ENCODE measurements around the gene DNAJC1.

DNAJC1 gene

DNA sequence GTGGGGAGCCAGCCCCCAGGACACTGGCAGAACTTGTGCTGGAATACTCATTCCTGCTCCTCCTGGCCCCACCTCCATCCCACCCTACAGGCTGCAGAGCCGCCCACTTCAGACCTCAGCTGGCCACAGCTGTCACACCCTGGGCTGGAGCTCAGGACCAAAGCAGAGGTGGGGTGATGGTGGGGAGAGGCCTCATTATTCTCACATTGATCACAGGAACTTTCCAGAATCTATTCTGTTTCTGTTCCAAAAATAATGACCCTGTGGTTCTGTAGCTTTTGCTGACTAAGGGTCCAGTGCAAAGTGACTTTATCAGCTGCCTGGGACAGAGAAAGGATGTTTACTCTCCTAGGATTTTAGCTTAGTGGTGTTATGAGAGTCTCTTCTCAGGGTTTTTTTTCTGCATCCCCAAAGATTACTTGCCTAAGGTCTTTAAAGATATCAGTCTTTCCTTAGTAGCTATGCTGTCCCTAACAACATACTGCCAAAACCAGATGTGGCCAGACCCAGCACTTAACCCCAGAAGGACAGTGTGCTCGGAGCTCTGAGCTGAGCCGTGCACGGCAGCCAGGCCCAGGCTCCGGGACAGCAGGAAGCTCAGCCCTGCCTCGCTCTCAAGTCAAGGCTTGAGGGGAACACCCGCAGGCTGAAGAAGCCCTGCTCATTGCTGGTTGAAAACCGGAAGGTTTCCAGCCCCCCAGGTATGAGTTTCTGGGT lies 246.2 kb downstream of the DNAJC1 start:
- no peak for DNase-seq

DNA sequence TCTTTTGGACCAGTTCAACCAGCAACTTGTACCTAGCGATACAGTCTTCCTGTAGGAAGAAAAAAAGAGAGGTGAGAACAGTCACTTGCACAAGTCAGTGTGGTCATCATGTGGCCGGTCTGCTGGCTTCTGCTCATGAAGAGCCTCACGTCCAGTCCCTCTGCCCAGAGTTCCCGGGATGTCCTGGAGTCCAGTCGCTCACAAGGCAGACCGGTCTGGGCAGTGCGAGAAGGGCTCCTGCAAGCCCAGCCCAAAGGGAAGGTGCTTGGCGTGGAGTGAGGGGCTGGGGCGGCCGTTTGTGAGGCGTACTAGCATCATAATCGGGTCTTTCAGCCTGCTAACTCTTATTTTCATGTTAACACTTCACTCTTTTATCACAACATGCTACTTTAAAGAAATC lies 246.8 kb downstream of the DNAJC1 start:
- no peak for DNase-seq

DNA sequence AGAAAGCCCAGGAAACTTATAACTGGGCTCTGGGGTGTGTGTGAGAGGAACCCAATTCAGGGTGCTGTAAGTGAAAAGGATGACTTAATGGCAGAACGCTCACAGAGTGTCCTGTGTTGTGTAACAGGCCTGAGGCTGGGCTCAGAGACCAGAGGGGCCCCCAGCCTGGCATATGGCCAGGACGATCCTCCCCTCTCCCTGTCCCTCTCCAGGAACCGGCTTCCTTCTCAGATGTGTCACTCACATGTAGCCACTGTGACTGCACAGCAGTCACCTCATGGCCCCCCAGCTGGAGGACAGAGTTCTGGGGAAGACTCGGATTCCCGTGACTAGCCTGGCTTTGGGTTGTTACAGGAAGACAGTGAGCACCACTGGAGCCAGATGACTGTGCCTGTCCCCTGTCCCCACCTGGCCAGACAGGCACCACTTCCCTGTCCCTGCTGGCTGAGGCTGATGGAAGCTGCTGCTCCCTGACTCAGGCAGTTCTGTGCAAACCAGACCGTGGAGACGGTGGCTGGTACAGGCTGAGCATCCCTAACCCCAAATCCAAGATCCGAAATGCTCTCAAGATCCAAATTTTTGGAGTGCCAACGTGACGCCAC lies 249.0 kb downstream of the DNAJC1 start:
- no peak for DNase-seq

DNA sequence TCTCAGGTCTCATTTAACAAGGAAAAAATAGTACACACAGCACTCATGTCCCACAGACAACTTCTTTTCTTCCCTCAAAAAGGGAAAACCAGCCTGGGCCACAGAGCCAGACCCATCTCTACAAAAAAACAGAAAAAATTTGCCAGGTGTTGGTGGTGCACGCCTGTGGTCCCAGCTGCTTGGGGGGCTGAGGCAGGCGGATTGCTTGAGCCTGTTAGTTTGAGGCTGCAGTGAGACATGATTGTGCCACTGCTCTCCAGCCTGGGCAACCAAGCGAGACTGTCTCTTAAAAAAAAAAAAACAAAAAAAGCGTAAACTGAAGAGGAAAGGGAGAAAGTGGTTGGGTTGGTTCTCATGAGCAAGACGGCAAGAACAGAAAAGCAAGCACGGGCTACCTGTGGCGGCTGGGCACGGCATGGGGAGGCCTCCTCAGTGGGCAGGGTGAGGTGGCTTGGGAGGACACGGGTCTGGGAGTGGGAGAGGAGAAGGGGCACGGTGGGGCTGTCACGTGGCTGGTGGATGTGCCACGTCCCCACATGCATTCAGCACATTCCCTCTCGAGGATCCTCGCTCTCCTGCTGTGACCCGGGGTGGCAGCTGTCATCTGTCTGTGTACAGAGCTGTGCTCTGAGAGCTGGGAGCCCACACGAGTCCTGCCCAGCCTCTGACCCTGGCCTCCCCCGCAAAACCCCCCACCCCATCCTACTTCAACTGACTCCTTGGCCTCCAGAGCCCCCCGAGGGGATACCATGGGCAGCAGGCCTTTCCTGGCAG lies 249.8 kb downstream of the DNAJC1 start:
- DNase-seq = no peak

DNA sequence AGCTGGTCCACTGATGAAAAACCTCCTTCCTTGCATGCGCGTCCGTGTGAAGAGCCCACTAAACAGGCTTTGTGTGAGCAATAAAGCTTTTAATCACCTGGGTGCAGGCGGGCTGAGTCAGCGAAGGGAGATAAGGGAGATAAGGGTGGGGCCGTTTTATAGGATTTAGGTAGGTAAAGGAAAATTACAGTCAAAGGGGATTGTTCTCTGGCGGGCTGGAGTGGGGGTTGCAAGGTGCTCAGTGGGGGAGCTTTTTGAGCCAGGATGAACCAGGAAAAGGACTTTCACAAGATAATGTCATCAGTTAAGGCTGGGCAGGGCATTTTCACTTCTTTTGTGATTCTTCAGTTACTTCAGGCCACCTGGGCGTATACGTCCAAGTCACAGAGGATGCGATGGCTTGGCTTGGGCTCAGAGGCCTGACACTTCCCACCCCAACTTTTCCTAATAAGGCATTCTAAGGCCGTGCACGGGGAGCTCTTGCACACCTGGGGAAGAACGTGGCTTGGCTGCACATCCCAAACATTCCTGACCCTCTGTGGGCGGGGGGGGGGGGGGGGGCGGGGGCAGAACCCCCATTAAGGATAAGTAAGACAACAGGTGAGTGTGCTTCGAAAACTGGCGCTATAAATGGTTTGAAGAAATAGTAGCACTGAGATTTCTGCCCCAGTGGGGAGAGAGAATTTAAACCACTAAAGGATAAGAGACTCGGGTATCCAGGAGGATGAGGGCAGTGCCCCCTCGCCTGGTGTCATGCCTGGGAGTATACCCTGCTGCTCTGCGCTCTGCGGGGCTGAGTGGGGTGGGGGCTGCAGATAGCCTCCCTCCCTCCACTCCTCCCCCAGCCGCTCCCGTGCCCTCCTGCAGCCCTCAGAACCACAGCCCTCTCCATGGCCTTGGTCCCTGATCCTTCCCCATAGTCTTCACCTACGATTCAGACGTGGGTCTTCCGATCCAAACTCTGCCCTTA lies 251.9 kb downstream of the DNAJC1 start:
- no peak for DNase-seq

DNA sequence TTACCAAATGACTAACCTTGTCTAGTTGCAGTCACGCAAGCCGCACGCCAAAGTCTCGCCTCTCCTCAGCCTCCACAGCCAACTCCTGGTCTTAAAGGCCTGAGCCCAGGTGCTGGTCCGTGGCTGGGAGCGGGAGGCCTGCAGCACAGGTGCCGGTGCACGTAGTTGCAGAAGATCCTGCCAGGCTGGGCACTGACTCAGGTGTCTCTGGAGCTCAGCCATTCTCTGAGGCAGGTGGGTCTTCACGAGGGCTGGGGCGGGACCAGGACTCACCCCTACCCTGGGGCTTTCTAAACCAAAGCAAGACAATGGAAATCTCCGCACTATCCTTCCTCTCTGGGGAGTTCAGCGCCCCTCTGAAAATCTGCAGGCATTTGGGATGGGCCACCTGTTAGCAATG lies 253.1 kb downstream of the DNAJC1 start:
- no peak for DNase-seq

DNA sequence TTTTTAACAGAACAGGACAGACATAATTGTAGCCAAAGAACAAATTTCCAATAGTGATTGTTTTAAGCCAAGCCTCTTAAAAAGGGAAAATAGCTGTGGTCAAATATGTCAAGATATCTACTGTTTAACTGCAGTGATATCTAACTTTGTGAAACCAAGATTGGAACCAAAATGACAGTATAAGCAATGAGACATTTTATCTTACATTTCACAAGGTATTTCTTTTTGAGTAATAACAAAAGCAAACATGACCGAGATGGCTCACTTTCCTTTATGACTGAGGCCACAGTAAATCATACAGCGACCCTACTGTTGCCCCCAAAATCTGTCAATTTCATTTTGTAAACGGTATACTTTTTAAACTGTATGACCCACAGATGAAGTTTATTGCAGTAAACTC lies 253.7 kb downstream of the DNAJC1 start:
- no peak for DNase-seq

DNA sequence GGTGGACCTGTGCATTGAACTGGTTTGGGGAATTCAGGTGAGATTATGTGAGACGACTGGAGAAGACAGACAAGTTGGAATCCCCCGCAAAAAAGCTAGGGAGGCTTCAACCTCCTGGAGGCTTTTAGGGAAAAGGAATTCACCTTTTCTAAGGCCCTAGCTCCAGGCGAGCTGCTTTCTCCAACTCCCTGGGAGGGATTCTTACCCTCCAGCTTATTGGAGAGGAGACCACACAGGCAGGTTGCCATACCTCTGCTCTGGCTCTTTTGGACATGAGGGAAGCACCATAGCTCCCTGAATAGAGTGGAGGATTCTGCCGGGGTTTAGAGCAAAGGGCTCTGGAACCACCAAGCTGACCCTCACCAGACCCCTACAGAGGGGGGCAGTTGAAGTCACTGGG lies 255.7 kb downstream of the DNAJC1 start:
- no peak for DNase-seq

DNA sequence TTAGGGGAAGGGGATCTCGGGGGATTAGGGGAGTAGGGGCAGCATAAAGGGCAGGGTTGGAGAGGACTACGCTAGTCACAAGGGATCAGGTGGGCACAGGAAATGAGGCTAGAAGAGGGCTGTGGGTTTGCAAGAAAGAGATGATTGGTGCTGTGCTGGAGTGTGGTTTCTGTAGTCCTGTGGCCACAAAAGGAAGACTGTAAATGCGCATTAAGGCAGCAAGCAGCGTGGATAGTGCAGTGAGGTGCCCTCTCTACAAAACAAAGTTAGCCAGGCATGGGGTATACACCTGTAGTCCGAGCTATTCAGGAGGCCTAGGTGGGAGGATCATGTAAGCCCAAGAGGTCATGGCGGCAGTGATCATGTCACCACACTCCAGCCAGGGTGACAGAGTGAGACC lies 257.4 kb downstream of the DNAJC1 start:
- DNase-seq = no peak

DNA sequence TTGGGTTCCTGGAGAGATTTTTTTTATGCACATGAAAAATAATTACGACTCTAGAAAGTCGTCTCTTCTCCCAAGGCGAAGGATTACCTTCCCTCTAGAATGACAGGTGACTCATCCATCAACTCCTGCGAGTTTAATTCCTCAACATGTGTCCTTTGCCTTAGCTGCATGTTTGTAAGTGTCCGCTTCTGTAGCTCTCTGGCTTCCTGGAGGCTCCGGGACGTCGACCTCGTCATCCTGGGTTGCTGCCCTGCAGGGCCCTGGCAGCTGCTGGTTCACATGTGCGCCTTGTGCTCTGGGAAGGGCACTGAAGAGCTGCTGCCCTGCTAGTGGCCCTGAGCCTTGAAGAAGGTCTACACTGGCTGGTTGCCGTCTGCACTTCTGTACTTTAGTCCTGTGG lies 259.3 kb downstream of the DNAJC1 start:
- no peak for DNase-seq

DNA sequence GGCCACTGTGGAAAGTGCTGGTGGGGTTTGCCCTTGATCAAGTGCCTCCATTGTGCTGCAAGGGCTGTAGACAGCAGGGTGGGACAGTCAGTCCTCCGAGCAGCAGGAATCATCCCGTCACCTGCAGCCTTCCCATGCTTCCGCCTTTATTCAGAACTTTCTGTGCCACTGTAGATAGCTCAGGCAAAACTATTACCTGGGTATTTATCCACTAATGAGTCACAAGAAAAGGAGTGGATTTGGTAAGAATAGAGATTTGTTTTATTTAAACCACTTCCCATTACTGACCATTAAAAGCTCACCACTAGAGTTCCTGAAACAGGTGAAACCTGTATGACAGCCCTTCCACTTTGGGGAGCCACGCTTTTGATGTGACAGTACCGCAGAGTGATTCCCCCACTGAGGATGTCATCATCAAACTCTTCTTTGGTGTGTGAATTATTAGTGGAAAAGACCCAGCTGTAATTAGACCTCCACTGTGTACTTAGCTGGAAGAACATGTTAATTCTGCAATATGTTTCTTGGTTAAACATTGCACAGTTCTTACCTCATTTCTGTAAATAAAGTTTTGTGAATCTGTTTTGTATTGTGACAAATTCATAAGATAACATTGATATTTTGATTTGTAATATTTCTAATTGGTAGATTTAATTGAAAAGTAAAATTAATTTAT lies 260.7 kb downstream of the DNAJC1 start:
- DNase-seq = no peak

DNA sequence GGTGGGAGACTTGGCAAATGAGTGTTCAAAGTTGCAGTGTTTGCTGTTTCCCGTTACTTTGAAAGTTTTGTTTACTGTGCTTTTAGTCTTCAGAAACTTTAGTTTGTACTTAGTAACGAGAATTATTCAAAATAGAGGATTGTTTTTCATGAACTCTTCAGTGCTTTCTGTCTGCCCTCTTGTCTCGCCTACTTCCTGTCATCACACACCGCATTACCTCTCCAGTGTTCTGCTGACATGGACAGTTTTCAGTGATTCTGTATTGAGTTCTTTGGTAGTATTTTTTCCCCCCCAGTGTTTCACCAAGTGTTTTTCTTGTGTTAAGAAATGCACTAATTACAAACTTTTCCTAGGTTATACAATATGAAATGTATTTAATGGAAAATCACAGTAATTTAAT lies 262.5 kb downstream of the DNAJC1 start:
- DNase-seq = peak; percentile 67

DNA sequence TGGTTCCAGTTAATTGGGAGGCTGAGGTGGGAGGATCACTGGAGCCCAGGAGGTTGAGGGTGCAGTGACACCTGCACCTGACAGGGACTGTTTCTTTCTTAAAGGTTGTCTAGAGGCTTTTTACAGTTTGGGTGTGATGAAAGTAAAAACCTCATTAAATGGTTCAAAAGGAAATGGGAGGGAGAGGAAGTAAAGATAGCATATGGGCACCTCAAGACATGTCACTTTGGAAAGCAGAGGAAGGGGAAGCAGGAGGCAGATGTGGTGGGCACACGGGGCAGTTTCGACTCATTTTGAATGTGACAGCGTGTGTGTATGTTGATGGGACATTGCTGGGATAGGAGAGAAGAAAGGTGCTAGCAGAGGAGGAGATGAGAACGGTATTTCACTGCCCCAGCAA lies 266.4 kb downstream of the DNAJC1 start:
- no peak for DNase-seq

DNA sequence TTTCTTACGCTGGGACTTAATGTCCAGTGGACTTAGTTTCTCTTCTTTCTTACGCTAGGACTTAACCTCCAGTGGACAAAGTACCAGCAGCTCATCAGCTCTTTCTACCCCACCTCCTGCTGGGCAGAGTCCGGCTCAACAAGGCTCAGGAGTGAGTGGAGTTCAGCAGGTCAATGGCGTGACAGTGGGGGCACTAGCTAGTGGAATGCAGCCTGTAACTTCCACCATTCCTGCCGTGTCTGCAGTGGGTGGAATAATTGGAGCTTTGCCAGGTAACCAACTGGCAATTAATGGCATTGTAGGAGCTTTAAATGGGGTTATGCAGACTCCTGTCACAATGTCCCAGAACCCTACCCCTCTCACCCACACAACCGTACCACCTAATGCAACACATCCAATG lies 269.8 kb downstream of the DNAJC1 start:
- no peak for DNase-seq

DNA sequence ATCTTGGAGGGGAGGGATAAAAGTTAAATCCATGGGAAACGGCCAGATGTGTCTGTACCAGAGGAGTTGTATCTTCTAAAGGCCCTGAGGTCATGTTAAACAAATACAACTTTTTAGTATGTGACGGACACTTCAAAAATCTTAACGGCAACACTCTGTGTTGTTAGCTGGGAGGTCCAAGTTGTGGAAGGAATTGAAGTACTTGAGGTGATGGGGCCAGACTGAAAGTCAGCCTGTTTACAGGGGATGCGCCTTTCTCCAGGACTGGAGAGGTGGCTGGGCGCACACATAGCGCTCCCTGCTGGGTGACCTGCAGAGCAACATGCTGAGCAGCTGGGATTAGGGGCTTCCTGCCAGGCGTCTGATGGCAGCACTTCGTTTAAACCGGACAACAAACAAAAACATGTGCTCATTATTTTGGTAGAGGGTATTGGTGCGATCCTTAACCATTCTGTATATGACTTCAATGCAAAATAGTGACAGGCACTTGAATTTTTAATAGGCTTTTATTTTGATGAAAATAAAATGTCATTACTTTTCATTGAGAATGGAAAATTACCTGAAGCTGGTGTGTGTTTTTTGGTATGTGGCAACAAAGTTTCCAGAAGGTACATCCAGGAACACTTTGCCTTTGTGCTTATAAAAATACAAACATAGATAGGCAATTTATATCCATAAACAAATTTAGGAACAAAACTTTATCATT lies 271.3 kb downstream of the DNAJC1 start:
- DNase-seq = peak; percentile 45

DNA sequence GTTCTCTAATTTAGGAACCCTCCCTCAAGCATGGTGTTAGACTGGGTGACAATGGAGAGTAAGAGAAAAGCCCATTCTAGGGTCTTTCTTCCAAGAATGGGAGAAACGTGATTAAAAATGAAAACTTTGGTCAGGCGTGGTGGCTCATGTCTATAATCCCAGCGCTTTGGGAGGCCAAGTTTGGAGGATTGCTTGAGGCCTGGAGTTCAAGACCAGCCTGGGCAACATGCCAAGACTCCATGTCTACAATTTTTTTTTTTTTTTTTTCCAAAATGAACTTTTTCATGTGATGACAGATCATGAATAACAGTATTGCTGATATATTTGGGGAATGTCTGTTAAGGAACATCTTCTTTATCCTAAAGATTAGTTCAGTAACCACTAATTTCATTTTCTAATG lies 274.9 kb downstream of the DNAJC1 start:
- no peak for DNase-seq

DNA sequence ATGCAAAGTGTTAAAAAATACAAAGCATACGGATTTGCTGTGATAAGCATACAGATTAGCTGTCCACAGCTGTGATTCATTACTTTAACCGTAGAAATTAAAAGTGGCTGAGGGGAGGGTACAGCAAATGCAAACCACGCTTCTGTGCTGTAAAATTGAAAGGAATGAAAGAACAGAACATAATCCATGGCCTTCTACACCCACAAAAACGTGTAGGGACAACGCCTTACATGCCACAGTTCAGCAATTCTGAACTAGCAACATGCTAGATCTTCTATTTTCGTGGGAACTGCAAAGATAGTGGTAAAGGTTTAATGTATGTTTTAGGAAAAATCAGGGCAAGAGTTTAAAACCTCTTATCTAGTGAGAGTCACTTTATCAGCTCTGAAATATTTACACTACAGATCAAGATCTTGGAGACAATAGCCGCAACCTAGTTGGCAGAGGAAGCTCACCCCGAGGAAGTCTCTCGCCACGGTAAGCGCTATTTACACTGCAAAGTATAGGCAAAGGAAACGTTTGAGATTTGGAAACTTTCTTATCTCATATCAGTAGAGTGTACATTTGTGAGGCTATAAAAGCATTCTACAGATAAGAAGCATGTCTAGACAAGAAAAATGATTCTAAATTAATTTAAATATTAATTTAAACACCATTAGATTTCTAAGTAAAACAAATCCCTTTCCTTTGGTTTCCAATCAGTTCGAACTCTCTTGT lies 275.9 kb downstream of the DNAJC1 start:
- no peak for DNase-seq

DNA sequence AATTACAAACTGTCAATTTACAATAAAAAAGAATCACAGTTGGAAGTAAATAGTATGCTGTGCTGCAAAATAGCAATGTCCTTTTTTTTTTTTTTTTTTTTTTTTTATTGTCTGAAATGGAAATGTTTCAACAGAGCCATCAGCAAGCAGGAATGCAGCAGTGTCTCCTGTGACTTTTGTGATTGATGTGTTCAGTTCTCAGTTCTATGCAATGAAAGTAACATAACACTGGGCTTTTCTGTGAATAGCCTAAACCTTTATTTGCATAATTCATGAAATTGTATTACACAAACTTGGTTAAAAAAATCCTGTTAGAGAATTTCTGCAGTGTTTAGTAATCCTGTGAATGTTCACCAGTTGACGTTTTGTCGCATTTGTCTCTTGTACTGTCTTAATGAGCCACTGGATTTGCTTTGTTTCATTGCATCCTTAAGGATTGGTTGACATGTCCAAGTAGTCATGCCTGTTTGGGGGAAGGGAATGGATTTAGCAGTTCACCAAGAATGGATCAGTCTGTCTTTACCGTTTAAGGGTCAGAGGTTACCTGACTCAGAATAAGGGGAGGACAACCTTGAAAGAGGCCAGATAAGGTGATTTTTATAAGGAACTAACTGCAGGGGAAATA lies 276.8 kb downstream of the DNAJC1 start:
- DNase-seq = no peak

DNA sequence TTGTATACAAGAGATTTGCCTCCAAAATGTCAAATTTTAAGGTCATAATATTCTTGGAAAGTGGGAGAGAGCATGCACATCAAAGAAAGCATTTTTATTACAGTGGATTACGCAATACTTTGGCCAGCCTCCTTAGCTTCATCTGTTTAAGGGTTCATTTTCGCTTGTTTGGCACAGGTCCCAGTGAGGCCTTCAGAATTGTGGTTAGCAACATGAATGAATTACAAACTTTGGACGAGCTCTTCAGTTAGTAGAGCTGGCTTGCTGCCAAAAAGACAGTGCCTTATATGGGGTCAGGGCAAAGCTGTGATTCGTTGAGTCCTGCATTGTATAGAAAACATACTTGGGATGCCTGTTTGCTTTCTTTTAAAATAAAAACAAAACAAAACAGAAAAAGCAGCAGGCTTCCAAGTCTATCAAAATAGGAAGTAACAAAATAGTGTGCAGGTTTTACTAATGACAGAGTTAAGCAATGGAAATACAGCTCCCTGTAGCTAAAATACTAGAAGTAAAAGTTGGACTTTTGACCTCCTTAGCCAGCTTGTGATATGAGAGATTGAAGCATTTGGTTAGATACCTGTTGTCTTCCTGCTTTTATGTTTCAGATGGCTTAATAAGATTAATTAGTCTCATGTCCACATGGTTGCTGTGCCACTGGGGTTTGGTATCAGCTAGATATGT lies 278.7 kb downstream of the DNAJC1 start:
- DNase-seq = peak; percentile 42

DNA sequence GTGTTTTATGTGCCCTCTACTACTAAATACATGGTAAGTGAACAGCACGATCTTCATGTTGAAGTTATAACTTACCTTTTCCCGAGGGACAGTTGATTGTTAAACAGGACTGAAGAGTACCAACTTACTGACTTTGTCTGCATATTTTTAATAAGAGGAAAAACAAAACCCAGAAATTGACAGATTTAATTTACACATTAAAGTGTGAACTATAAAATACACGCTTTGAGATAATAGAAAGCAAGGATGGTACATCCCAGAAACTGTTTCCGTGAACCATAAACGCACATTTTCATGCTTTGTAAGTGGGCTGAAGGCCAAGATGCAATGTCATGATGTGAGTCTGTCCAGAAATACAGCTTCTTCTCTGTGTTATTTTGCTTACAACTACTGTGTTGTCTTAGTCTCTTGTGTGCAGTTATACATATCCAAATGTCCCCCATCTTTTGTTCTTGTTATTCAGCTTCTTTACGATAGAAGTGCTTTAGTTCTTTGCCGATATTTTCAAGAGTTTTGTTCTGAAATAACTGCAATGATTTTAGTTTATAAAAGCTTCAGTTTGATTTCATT lies 279.4 kb downstream of the DNAJC1 start:
- no peak for DNase-seq
